Upper lobe of right lung (tissue), 1 donor: ENCODE data around the gene NPPC. TPM values are rescaled to one million over a fixed set of nuclear protein-coding genes. Genes with fewer than 3 reads are reported as not detected.

Source experiments
- ATAC-seq: fragments of 200-7000 bp; cut with Tn5 transposase; one replicate; pipeline ENCODE4 v1.9.1; 2020; ENCODE audit warnings: mild to moderate bottlenecking, moderate library complexity
- DNase-seq: peaks from one replicate; pipeline ENCODE4 v3.0.0-alpha.2; 2020
- H3K27ac ChIP-seq: fragments of 200-600 bp; one replicate; pipeline ENCODE4 v1.8.0; 2022
- H3K27me3 ChIP-seq: fragments of 200-600 bp; one replicate; pipeline ENCODE4 v1.8.0; 2022; ENCODE audit warnings: mild to moderate bottlenecking
- H3K36me3 ChIP-seq: fragments of 200-600 bp; one replicate; pipeline ENCODE4 v1.8.0; 2022
- H3K4me1 ChIP-seq: fragments of 200-600 bp; one replicate; pipeline ENCODE4 v1.8.0; 2022
- H3K4me3 ChIP-seq: fragments of 200-600 bp; one replicate; pipeline ENCODE4 v1.8.0; 2022; ENCODE audit warnings: mild to moderate bottlenecking
- H3K9me3 ChIP-seq: fragments of 200-600 bp; one replicate; pipeline ENCODE4 v1.8.0; 2022
- CTCF ChIP-seq: fragments of 200-600 bp; IDR thresholded peaks from one replicate; pipeline ENCODE4 v1.8.0; 2022; ENCODE audit warnings: antibody characterized with exemption
- intact Hi-C: fragments of 100-400 bp; cut with DNase I; formaldehyde crosslinking; loops from one replicate; pipeline ENCODE4 v1.11.0; 2022
- total RNA-seq: library from RNA; stranded (reverse); fragmentation: NEBNext Ultra II Directional; extraction: Animal tissue kit (Norgen Biotek cat#: 25700); gene quantifications from one replicate; pipeline ENCODE4 v1.2.1, GENCODE V29; 2021
- donor health status: DM: no; HTN: yes; CAD: no; lungs with severe emphysema.

The NPPC gene
- total RNA-seq, 1 donor from 2014 or later: not detected

- DNase-seq: peak; percentile 90
- H3K27me3 ChIP-seq: peaks cover 74% of the 10 kb centered on the region
- H3K9me3 ChIP-seq: no peaks in the 10 kb centered on the region
- intact Hi-C loops: loop anchor here (10.0 kb wide), 1 partner anchor 509 kb away; no protein-coding TSS in a partner anchor
- no peak overlapping the region for H3K27ac ChIP-seq
- peaks cover 22% of the 10 kb centered on the region for H3K4me1 ChIP-seq
- peak; percentile 94 for ATAC-seq
- H3K36me3 ChIP-seq: no peaks in the 10 kb centered on the region
- H3K4me3 ChIP-seq: peak overlapping the region; percentile 41
- peak; percentile 91 for TF ChIP-seq CTCF
Observed at GRCh38 chr2:231925303-231926179, 655 bp downstream of the NPPC start.

- peak overlapping the region; percentile 41 for H3K4me3 ChIP-seq
- H3K27ac ChIP-seq: no peak overlapping the region
- H3K9me3 ChIP-seq: no peaks in the 10 kb centered on the region
- DNase-seq (no peak), ATAC-seq (no peak)
- peaks cover 72% of the 10 kb centered on the region for H3K27me3 ChIP-seq
- no peak for TF ChIP-seq CTCF
- no peaks in the 10 kb centered on the region for H3K36me3 ChIP-seq
- H3K4me1 ChIP-seq: peaks cover 22% of the 10 kb centered on the region
- intact Hi-C loops: loop anchor here (10.0 kb wide), 1 partner anchor 510 kb away; no protein-coding TSS in a partner anchor
Observed at GRCh38 chr2:231924889-231925275, 1.3 kb downstream of the NPPC start.

GRCh38 chr2:231923951-231924888 is 2.0 kb downstream of the NPPC start:
- peaks cover 22% of the 10 kb centered on the region for H3K4me1 ChIP-seq
- H3K27me3 ChIP-seq: peaks cover 67% of the 10 kb centered on the region
- H3K36me3 ChIP-seq: no peaks in the 10 kb centered on the region
- ATAC-seq: no peak
- no peak overlapping the region for H3K4me3 ChIP-seq
- H3K9me3 ChIP-seq: no peaks in the 10 kb centered on the region
- H3K27ac ChIP-seq: no peak overlapping the region
- no peak for TF ChIP-seq CTCF
- intact Hi-C loops: loop anchor here (10.0 kb wide), 1 partner anchor 511 kb away; no protein-coding TSS in a partner anchor
- DNase-seq: no peak

- Histone ChIP-seq H3K4me1 (peaks cover 22% of the 10 kb centered on the region), H3K36me3 (no peaks in the 10 kb centered on the region), H3K27ac (no peak overlapping the region), H3K9me3 (no peaks in the 10 kb centered on the region), H3K27me3 (peaks cover 55% of the 10 kb centered on the region), H3K4me3 (no peak overlapping the region)
- no peak for TF ChIP-seq CTCF
- DNase-seq: peak; percentile 19
- intact Hi-C loops: loop anchor here (10.0 kb wide), 1 partner anchor 512 kb away; no protein-coding TSS in a partner anchor
- ATAC-seq: no peak
Observed at GRCh38 chr2:231923010-231923344, 3.2 kb downstream of the NPPC start.

- no peak for ATAC-seq
- H3K27me3 ChIP-seq: peaks cover 50% of the 10 kb centered on the region
- TF ChIP-seq CTCF: no peak
Observed at GRCh38 chr2:231922311-231923009, 3.7 kb downstream of the NPPC start.

More at GRCh38 chr2:231922311-231923009, 3.7 kb downstream of the NPPC start:
- Histone ChIP-seq H3K4me1 (peaks cover 22% of the 10 kb centered on the region), H3K4me3 (no peak overlapping the region), H3K27ac (no peak overlapping the region), H3K9me3 (no peaks in the 10 kb centered on the region), H3K36me3 (no peaks in the 10 kb centered on the region)
- peak; percentile 54 for DNase-seq
- intact Hi-C loops: loop anchor here (10.0 kb wide), 1 partner anchor 512 kb away; no protein-coding TSS in a partner anchor
